Activated T-cell treated with anti-CD3 and anti-CD28 coated beads, Interleukin-2, amount 50 U/mL, for 1 hour (primary cell): Measurements from ENCODE around the gene TICRR.

ENCODE experiments used
- DNase-seq: peaks from one replicate; pipeline ENCODE4 v3.0.0-alpha.2; 2020

Gene TICRR

GRCh38 chr15:89656116-89656815 lies 81.0 kb downstream of the TICRR start:
- DNase-seq: no peak

GRCh38 chr15:89657686-89658200 lies 82.5 kb downstream of the TICRR start:
- no peak for DNase-seq

DNA sequence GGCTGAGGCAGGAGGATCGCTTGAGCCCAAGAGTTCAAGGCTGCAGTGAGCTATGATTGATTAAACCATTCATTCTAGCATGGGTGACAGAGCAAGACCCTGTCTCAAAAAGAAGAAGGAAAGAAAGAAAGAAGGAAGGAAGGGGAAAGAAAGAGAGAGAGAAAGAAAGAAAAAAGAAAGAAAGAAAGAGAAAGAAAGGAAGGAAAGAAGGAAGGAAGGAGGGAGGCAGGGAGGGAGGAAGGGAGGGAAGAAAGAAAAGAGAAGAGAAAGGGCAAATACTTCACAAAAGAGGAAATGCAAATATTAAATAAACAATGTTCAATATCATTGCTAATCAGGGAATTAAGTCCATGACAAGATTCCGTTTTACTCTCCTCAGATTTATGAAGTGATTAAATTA lies 84.0 kb downstream of the TICRR start:
- DNase-seq: no peak

DNA sequence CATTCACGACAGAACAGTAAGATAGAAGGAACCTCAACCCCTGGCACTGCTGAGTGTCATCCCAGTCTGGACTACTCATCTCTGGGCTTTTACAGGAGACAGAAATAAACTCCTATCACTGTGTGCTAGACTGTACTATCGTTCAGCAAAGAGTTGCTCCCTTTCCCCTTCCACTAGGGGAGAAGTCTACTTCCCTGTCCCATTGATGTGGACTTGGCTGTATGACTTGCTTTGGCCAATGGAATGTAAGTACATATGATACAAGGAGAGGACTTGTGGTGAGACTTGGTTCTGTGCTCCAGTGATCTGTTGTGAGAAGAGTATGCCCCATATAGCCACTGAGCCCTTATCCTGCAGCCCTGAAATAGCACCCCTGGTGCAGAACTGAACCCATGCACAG lies 85.3 kb downstream of the TICRR start:
- DNase-seq: no peak

DNA sequence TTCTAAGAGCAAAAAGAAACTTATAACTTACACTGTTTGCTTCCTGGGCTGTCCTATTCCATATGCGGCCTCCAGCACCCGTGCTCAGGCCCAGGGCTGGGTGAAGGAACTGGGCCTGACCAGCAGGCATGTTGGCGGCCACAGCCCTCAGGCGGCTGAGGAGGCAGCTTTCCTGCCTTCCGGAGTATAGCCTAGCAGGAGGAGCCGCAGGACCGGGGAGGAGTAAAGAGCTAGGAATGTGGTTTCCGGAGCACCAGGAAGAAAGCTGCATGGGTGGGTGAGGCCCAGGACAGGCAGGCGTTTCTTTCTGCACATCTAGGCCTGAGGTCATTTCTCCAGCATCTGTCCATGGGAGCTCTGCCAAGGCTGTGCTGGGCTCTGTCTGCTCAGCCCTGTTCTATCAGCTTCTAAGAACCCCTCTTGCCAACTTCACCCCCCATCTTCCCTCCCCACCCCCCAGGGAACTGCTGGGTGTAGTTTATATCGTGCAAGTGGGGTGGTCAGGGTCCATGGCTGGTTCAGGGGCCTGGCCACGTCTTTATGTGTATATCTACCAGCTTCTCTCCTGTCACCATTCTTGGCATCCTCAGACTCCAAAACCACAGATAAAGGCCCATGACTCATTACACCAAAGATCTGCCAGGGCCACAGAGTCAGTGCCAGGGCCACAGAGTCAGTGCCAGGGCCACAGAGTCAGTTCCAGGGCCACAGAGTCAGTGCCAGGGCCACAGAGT lies 87.8 kb downstream of the TICRR start:
- DNase-seq: no peak

- DNase-seq: no peak
Observed at GRCh38 chr15:89664441-89665350, 89.4 kb downstream of the TICRR start.

GRCh38 chr15:89665449-89666181 lies 90.3 kb downstream of the TICRR start:
- DNase-seq: no peak

- no peak for DNase-seq
Observed at GRCh38 chr15:89666184-89666857, 91.1 kb downstream of the TICRR start.

- no peak for DNase-seq
Observed at GRCh38 chr15:89666858-89667705, 91.8 kb downstream of the TICRR start.

GRCh38 chr15:89667706-89667960 lies 92.4 kb downstream of the TICRR start:
- no peak for DNase-seq

GRCh38 chr15:89668171-89668570 lies 92.9 kb downstream of the TICRR start:
- DNase-seq: no peak

DNA sequence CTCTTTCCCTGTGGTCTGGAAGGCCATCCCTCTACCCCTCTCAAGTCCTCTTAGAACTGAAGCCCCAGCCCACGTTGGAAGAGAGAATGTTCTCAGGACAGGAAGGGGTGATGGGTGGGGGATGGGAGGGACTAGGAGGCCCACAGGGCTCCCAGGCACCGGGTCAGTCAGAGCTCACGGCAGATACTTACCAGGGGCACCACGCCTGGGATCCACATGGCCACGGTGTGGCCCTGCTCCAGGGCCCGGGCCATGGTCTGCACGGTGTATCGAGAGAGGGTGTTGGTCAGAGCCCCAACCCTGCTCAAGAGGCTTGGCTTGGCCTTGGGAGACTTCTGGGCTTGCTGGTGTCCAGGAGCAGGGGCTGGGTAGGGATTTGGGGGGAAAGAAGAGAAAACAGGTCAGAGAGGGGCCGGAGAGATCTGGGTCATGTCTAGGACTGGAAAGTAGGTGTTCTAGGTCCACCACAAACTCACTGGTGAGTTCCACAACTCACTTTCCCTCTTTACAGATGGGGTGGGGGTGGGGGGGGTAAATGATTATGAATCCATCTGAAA lies 94.1 kb downstream of the TICRR start:
- DNase-seq: no peak

DNA sequence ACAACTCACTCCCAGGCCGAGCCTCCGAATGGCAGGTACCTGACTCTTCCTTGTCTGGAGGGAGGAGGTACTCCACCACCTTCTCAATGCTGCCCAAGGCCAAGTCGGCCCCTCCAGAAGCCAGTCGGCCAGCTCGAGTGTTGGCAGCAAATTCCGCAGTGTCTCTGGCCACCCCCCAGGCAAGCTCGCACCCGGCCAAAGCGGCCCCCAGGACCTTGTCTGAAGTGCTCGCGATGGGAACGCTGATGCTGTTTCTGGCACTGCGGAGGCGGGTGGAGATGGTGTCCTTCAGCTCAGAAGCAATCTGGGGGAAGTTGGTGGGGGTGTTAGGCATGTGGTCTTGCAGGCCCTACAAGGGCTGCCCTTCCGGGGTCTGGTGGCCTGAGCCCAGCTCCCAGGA lies 94.7 kb downstream of the TICRR start:
- DNase-seq: no peak

DNA sequence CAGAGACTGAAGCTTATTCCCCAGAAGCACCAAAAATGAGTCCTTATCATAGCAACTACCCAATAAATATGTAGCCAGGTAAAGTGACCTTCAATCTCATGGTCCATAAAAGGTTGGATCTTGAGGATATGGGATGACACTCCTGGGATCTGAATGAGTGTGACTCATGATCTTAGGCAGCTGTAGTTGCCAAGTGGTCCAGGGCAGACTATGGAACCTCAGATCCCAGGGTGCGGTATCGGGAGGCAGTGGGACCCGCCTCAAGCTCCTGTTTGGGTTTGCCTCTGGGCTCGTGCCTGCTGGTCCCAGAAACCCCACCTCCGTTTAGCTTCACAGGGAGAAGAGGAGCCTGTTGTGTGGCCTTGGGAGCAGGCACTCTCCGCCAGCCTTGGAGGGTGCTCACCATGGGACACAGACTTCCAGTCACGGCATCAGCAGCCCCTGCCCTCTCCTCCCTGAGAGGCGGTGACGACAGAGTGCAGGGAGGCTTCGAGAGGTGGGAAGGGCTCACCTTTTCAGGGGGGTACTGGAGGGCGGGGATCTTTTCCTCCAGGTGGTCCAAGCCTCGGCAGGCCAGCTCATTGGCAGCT lies 95.8 kb downstream of the TICRR start:
- no peak for DNase-seq

DNA sequence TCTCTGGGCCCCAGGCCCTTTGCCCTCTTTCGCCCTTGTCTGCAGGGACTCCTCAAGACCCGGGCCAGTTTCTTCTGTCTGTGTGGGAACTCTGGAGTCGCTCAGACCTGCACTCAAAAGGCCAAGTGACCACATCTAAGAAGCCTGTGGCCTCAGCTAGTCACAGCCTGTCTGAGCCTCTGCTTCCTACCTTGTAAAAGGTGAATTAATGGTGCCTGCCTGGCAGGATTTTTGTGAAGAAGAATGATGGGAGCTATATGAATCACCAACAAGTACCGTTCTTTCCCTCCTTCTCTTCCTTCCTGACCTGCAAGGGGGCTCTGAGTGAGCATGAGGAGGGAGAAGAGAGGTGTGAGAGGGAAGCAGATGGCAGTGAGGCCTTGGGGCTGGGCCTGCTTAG lies 96.4 kb downstream of the TICRR start:
- DNase-seq: no peak

DNA sequence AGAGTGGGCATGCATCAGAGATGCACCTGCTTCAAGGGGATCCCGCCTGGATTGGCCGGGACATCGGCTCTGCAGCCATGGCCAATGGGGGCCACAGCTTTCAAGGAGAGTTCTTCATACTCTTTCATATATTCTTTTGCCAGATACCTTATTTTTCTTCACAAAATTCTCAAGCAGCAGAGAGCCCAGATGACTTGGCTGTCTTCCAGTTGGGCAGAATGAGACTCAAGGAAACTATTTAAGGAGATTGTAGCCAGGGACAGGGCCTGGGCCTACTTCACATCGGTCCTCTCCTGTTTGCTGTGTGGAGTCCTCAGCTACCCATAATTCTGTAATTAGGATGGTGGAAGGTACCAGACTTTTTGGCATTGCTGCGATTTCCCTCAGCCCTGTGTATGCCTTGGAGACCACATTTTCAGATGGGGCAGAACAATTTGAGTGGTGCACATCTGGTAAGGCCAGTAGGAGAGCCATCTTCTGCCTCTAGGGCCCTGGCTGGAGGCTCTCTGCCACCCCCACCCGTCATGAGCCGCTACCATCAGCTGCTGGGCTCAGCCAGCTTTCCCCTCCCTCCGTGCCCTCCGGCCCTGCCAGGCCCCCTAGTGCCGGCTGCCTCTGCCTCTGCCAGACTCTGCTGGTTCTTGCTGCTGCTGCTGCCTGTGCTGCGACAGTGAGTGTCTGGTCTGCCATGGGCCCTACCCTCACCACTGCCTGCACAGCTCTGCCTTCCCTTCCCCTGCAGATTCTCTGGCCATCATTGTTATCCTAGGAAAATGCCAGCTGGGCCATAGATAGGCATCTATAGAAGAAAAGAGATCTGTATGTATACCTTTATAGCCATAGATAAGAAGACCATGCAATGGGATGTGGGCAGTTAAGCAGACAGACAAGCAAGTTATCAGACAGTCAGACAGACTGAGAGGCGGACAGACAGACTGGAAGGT lies 97.2 kb downstream of the TICRR start:
- no peak for DNase-seq

DNA sequence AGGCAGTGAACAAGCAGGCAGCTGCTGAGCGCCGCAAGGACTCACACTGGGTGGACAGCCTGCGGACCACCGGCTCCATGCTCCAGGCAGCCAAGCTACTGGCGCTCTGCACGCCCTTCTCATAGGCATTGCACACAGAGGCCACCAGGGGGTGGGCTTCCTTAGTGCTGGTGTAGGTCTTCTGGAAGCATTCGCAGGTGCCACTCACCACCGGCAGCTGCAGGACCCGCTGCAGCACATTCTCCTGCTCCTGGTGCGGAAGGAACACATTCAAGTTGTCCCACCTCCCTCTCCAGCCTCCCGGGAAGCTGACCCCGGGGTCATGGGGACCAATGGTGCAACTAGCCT lies 97.9 kb downstream of the TICRR start:
- no peak for DNase-seq

DNA sequence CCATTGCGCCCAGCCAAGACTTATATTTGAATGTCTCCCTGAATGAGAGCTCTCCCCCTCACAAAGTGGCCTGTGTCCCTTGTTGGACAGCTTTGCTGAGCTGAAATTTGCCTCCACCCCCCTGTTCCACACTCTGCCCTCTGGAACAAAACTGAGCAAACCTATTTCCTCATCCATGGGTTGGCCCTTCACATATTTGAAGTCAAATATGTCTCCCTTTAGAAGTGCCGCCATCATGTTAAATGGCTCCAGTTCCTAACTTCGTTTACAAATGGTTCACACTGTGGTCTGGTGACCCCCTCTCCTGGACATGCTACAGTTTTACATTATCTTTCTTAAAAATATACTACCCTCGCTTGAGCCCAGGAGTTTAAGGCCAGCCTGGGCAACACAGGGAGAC lies 99.3 kb downstream of the TICRR start:
- no peak for DNase-seq

- no peak for DNase-seq
Observed at GRCh38 chr15:89675606-89676005, 100.3 kb downstream of the TICRR start.

- DNase-seq: no peak
Observed at GRCh38 chr15:89677381-89677780, 102.1 kb downstream of the TICRR start.
